IPS-15b (cell line): Measurements from ENCODE around the gene GHR.

Experiments
- H3K27me3 ChIP-seq: one replicate; pipeline ENCODE4 v1.6.1; 2013; ENCODE audit warnings: low read length; ENCODE audit not compliant: control insufficient read depth, insufficient read depth
- H3K36me3 ChIP-seq: one replicate; pipeline ENCODE4 v1.6.1; 2013; ENCODE audit warnings: low read length; ENCODE audit not compliant: control insufficient read depth, insufficient read depth
- H3K4me1 ChIP-seq: one replicate; pipeline ENCODE4 v1.6.1; 2013; ENCODE audit warnings: mild to moderate bottlenecking, low read length; ENCODE audit not compliant: control insufficient read depth, insufficient read depth
- H3K4me3 ChIP-seq: one replicate; pipeline ENCODE4 v1.5.1; 2013; ENCODE audit warnings: low read depth, low read length
- H3K9ac ChIP-seq: one replicate; pipeline ENCODE4 v1.6.1; 2013; ENCODE audit warnings: low read depth, mild to moderate bottlenecking, low read length
- H3K9me3 ChIP-seq: one replicate; pipeline ENCODE4 v1.6.1; 2013; ENCODE audit warnings: mild to moderate bottlenecking, low read length; ENCODE audit not compliant: control insufficient read depth, insufficient read depth

Gene GHR

DNA sequence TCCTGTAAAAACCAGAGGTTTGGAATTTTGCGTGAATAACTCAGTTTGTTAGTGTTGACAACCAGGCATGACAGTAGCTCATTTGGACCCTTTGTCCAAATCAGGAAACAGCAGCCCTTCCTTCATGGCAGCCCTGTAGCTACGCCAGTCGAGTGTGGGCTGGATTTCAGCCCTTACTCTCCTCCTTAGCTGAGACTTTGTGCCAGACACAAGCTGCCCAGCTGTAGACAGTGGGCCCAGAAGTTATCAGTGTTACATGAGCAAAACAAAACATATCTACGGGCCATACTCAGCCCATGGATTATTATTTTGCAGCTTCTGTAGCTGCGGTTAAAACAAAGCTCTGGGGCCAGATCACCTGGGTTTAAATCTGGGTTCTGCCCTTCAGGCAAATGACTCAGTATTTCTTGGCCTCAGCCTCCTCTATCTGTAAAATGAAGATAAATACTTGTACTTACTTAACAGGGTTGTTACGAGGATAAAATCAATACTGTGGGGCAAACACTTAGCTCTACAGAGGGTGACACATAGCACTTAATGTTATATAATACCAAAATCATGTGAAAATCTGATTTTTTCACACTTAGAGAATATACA is 76.9 kb downstream of the GHR start:
- Histone ChIP-seq H3K4me1 (peaks cover 23% of the 10 kb centered on the region), H3K27me3 (no peaks in the 10 kb centered on the region), H3K36me3 (no peaks in the 10 kb centered on the region), H3K9me3 (no peaks in the 10 kb centered on the region), H3K4me3 (no peak overlapping the region), H3K9ac (no peak overlapping the region)

DNA sequence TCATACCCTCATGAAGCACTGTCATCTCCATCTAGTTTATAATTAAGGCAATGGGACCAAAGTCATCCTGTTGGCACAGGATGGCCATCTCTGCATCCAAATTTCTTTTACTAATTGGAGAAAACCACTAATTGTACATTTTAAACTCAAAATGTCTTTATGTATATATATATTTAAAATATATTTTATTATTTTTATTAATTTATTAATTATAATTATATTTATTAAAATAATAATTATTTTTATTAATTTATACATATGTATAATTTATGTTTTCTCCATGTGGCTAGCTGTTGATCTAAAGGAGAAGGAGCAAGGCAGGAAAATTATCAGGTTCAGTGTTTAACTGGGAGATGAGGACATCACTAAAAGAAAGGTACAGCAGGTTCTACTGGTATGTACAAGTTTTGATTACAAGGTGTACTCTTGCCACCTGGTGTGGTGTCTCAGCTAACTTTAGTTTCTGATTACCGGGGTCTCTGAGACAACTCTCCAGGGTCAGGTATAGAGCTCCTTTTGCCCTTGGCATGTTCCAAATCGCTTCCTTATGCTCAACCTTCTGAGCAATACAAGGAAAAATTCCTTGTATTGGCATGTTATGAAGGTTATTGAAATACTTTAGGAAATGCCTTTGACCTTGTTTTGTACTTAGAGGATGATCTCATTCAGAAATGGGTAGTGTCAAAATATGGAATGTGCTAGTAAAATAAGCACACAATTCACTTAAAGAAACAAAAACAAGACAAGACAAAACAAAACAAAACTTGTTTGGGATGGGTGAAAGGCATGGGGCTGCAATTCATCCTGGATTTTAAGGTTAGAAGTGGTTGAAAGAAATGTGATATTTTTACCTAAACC is 79.6 kb downstream of the GHR start:
- no peaks in the 10 kb centered on the region for H3K9me3 ChIP-seq
- peaks cover 12% of the 10 kb centered on the region for H3K4me1 ChIP-seq
- no peaks in the 10 kb centered on the region for H3K36me3 ChIP-seq
- H3K9ac ChIP-seq, result no peak overlapping the region
- no peak overlapping the region for H3K4me3 ChIP-seq
- H3K27me3 ChIP-seq, result no peaks in the 10 kb centered on the region

DNA sequence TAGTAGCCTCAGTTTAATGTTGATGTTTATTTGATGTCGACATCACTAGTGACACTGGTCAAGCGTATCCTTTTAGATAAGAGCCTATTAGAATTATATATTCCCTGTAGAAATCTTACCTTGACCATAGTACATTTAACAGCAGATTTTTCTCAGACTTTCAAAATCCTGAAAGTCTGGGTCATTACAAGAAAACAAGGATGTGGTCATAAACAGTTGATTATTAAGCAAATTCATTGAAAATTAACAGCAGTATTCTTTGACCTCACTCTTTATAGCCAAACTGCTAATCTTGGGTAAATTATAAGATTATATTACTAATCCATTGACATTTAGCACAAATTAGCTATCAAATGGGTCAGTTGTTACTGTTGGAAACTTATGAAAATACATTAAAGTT is 83.4 kb downstream of the GHR start:
- H3K4me1 ChIP-seq, result peaks cover 5% of the 10 kb centered on the region
- H3K9me3 ChIP-seq, result no peaks in the 10 kb centered on the region
- no peaks in the 10 kb centered on the region for H3K27me3 ChIP-seq
- H3K4me3 ChIP-seq, result no peak overlapping the region
- no peaks in the 10 kb centered on the region for H3K36me3 ChIP-seq
- H3K9ac ChIP-seq, result no peak overlapping the region

DNA sequence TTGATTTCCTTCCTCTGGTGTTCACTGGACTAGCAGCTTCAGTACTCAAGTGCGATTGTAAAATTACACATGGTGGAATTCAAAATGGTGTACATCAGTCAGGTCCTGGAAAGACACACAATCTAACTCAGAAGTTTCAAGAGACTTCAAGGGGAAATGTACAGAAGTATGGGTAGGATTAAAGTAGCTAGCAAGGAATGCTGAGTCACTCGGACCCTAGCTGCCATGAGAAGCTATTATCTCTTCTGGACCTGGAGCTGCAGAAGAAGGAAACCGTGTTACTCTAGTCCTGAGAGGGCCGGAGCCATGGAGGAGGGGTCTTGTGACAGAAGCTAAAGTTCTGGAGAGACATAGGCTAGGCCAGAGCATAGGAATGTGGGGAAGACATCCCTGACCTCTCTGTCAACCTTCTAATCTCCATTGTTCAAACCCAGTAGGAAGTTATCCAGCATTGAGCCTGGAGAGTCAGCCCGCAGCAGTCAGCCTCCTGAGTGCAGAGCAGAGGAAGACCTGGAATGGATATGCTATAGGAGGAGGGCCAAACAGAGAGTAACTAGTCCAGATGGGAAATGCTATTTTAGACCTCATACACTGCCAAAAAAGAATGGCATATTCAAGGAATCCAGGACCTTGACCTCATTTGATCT is 84.3 kb downstream of the GHR start:
- no peaks in the 10 kb centered on the region for H3K9me3 ChIP-seq
- peaks cover 5% of the 10 kb centered on the region for H3K4me1 ChIP-seq
- H3K9ac ChIP-seq, result no peak overlapping the region
- H3K27me3 ChIP-seq, result no peaks in the 10 kb centered on the region
- H3K36me3 ChIP-seq, result no peaks in the 10 kb centered on the region
- no peak overlapping the region for H3K4me3 ChIP-seq

DNA sequence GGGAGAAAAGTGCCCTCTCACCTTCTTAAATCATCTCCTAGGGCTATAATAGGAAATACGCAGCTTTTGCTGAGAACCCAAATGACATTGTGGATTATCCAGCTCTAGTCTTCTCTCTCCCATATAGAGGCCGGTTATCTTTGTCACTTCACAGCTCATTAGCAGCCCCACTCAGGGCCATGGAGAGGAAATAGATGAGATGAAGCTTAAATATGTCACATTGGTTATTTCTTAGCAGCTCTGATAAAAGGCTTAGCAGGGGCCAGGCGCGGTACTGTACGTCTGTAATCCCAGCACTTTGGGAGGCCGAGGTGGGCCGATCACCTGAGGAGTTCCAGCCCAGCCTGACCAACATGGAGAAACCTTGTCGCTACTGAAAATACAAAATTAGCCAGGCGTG is 90.0 kb downstream of the GHR start:
- Histone ChIP-seq H3K36me3 (no peaks in the 10 kb centered on the region), H3K9me3 (no peaks in the 10 kb centered on the region), H3K4me1 (peaks cover 3% of the 10 kb centered on the region), H3K27me3 (no peaks in the 10 kb centered on the region), H3K4me3 (no peak overlapping the region), H3K9ac (no peak overlapping the region)

DNA sequence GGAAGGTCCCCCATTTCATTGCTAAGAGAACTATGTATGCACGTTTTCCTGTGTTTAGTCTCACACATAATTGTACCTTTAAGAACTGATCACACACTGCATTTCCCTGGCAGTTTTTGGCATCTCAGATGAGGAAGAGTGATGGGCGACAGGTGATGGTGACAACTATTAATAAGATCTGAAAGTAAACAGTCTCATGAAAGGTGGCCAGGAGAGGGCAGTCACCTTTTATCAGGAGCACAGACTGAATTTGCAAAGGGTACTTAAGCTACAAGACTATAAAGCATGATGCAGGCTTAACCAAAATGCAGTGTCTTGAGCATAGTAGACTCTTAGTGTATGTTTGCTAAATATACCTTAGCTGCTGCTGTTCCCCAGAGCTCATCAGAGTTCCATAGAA is 91.5 kb downstream of the GHR start:
- Histone ChIP-seq H3K4me3 (no peak overlapping the region), H3K9ac (no peak overlapping the region), H3K9me3 (no peaks in the 10 kb centered on the region), H3K36me3 (no peaks in the 10 kb centered on the region), H3K27me3 (no peaks in the 10 kb centered on the region), H3K4me1 (peaks cover 3% of the 10 kb centered on the region)

DNA sequence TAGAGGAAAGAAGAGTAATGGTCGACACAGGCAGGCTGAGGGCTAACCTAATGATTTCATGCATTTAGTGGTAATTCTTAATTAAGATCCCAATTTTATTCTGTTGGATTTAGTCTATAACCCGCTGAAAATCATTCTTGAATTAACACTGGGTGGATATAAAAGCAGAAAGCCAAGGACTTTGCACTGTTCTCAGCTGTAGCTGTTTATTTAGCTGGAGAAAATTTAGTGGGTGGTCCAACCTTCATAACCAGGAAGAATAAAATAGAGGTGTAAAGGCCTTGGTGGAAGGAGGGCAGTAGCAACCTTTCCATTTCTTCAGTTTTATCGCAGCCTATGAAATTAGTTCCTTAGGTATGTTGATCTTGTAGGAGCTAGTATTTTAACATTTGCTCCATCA is 92.3 kb downstream of the GHR start:
- H3K36me3 ChIP-seq, result no peaks in the 10 kb centered on the region
- H3K9ac ChIP-seq, result no peak overlapping the region
- H3K4me1 ChIP-seq, result peaks cover 3% of the 10 kb centered on the region
- H3K27me3 ChIP-seq, result no peaks in the 10 kb centered on the region
- no peaks in the 10 kb centered on the region for H3K9me3 ChIP-seq
- H3K4me3 ChIP-seq, result no peak overlapping the region

DNA sequence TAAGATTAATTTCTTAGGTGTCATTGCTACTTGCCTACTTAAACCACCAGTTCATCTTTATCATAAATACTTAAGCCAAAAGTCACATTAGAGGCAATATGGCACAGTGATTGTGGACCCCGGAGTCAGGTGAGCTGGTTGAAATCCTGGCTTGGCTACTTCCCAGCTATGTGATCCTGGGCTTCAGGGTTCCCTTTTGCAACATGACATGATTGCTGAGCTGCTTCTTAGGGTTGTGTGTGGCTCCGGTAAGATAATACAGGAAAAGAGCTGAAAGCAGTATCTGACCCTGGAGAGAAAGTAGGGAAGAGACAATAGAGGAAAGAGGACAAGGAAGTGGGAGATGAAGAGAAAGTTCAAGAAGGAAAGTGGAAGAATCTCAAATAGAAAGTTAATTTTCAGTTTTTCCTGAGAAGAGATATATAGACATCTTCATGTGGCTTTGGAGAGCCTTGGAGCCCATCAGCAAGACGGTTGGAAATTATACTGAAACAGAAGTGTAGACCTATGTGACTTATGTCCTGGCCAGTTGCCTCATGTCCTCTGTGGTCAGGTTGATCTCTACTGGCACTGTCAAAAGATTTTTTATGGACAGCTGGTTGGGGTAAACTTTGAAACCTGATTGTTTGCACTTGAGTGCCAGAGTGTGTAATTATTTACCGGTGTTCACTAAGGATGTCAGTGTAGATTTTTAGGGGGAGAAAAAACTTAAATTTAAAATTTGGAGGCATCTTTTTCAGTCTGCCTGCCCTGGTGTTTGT is 93.2 kb downstream of the GHR start:
- Histone ChIP-seq H3K4me3 (no peak overlapping the region), H3K9ac (no peak overlapping the region), H3K4me1 (peaks cover 3% of the 10 kb centered on the region), H3K9me3 (no peaks in the 10 kb centered on the region), H3K27me3 (no peaks in the 10 kb centered on the region), H3K36me3 (no peaks in the 10 kb centered on the region)

DNA sequence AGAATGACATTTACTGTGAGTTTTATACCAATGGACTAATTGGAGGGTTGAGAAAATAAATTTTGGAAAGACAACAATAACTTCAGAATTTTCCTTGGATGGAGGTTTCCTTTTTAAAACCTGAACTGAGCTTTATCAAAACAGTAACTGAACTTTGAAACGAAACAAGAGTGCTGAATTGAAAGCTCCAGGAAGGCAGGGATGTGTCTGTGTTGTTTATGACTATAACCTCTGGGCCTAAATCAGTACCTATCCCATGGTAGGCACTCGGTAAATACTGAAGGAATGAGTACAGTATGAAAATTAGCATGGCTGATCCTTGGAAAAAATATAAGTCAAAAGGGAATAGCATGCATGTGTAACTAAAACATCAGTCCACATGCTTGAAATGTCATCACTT is 93.9 kb downstream of the GHR start:
- Histone ChIP-seq H3K36me3 (no peaks in the 10 kb centered on the region), H3K4me1 (peaks cover 3% of the 10 kb centered on the region), H3K9ac (no peak overlapping the region), H3K27me3 (no peaks in the 10 kb centered on the region), H3K4me3 (no peak overlapping the region), H3K9me3 (no peaks in the 10 kb centered on the region)

DNA sequence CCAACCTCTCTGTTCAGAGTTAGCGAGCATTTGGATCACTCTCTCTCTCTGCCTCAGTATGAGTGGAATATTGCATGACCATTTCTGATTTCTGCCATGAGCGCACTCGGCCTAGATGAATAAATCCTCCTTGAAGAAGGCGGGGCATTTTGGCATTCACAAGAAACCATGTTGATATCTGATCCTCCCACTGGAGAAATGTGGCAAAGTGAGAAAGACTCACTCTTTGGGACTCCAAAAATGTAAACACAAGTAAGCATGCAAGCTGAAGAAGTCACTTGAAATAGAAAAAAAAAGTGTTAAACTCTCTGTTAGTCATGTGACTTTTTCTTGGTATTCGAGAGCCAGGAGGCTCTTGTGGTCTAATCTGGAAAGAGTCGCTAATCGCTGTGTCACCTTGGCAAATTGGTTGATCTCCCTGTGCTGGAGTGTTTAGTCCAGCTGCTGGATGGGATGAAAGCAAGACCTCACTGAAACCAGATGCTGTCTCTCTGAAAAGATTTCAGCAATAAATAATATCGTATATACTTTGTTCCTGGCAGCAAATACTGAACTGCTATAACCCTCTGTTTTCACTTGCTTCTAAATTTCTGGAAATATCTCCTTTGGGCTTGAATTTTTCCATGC is 95.5 kb downstream of the GHR start:
- Histone ChIP-seq H3K36me3 (no peaks in the 10 kb centered on the region), H3K9me3 (no peaks in the 10 kb centered on the region), H3K9ac (no peak overlapping the region), H3K4me3 (no peak overlapping the region), H3K27me3 (no peaks in the 10 kb centered on the region), H3K4me1 (peaks cover 3% of the 10 kb centered on the region)

DNA sequence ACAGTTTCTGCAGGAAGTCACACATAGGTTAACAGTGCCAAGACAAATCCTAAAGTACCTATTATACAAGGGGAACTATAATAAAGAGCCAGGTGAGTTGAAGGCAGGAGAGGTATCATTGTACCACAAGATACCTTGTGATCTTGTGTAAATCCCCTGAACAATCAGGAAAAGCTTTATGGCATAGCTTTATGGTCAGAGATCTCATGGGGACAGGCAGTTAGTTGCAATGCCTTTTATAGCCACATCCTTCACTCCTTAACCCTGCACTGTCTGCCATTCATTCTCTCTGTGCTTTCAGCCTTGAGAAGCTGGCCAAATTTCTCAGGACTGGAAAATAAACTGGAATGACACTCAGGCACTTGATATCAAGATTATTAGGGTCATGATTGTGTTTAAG is 97.0 kb downstream of the GHR start:
- Histone ChIP-seq H3K9me3 (no peaks in the 10 kb centered on the region), H3K9ac (no peak overlapping the region), H3K36me3 (no peaks in the 10 kb centered on the region), H3K4me3 (no peak overlapping the region), H3K4me1 (peaks cover under 1% of the 10 kb centered on the region), H3K27me3 (no peaks in the 10 kb centered on the region)
